Measurements from ENCODE around the gene PDE4D. TPM values are rescaled to one million over a fixed set of nuclear protein-coding genes. Genes with fewer than 3 reads are reported as not detected.

Gene PDE4D
- polyA plus RNA-seq, 6 donors from 2014 or later, result 4.1 to 20.0 (median 12.9) TPM

- no peak overlapping the region for H3K27ac Mint-ChIP-seq
- no peaks in the 10 kb centered on the region for H3K4me1 Mint-ChIP-seq
- ATAC-seq (ENCODE audit: low read depth in 2 of 2), result no peak
- H3K36me3 Mint-ChIP-seq, result no peaks in the 10 kb centered on the region
- DNase-seq, result no peak
- peaks cover 0 to 5% (median 0%) of the 10 kb centered on the region in 3 donors for H3K27me3 Mint-ChIP-seq
- H3K4me3 Mint-ChIP-seq, result no peak overlapping the region
- peaks cover 0 to 2% (median 0%) of the 10 kb centered on the region in 7 donors for H3K9me3 Mint-ChIP-seq
Observed at GRCh38 chr5:59090323-59090722, 803.2 kb downstream of the PDE4D start.

- Mint-ChIP-seq H3K4me1 (no peaks in the 10 kb centered on the region), H3K9me3 (peaks cover 0 to 2% (median 0%) of the 10 kb centered on the region in 7 donors), H3K27me3 (peaks cover 0 to 5% (median 0%) of the 10 kb centered on the region in 3 donors), H3K4me3 (no peak overlapping the region), H3K36me3 (no peaks in the 10 kb centered on the region), H3K27ac (no peak overlapping the region)
- no peak for DNase-seq
- ATAC-seq (ENCODE audit: low read depth in 2 of 2), result no peak
Observed at GRCh38 chr5:59089767-59090166, 803.8 kb downstream of the PDE4D start.

GRCh38 chr5:59088546-59088945 lies 805.0 kb downstream of the PDE4D start:
- H3K27me3 Mint-ChIP-seq, result peaks cover 0 to 5% (median 0%) of the 10 kb centered on the region in 3 donors
- no peaks in the 10 kb centered on the region for H3K36me3 Mint-ChIP-seq
- no peak for DNase-seq
- no peaks in the 10 kb centered on the region for H3K4me1 Mint-ChIP-seq
- H3K9me3 Mint-ChIP-seq, result peaks cover 0 to 2% (median 0%) of the 10 kb centered on the region in 7 donors
- no peak overlapping the region for H3K4me3 Mint-ChIP-seq
- no peak for ATAC-seq (ENCODE audit: low read depth in 2 of 2)
- H3K27ac Mint-ChIP-seq, result no peak overlapping the region

GRCh38 chr5:59086024-59086423 lies 807.5 kb downstream of the PDE4D start:
- ATAC-seq (ENCODE audit: low read depth in 2 of 2), result no peak

GRCh38 chr5:59081693-59082092 lies 811.8 kb downstream of the PDE4D start:
- Mint-ChIP-seq H3K27ac (no peak overlapping the region), H3K4me1 (no peaks in the 10 kb centered on the region), H3K4me3 (no peak overlapping the region)

More at GRCh38 chr5:59086024-59086423, 807.5 kb downstream of the PDE4D start:
- no peak for DNase-seq
- Mint-ChIP-seq H3K4me1 (no peaks in the 10 kb centered on the region), H3K9me3 (peaks cover 0 to 2% (median 0%) of the 10 kb centered on the region in 7 donors), H3K4me3 (no peak overlapping the region), H3K36me3 (no peaks in the 10 kb centered on the region), H3K27ac (peak overlapping the region in 1 of 6 donors; percentile 0), H3K27me3 (peaks cover 0 to 5% (median 0%) of the 10 kb centered on the region in 3 donors)

GRCh38 chr5:59079622-59080620 lies 813.6 kb downstream of the PDE4D start:
- Mint-ChIP-seq H3K4me3 (no peak overlapping the region), H3K36me3 (no peaks in the 10 kb centered on the region), H3K27ac (no peak overlapping the region), H3K9me3 (no peaks in the 10 kb centered on the region), H3K27me3 (no peaks in the 10 kb centered on the region), H3K4me1 (no peaks in the 10 kb centered on the region)
- ATAC-seq (ENCODE audit: low read depth in 2 of 2) (no peak), DNase-seq (no peak)

More at GRCh38 chr5:59081693-59082092, 811.8 kb downstream of the PDE4D start:
- Mint-ChIP-seq H3K36me3 (no peaks in the 10 kb centered on the region), H3K27me3 (no peaks in the 10 kb centered on the region), H3K9me3 (no peaks in the 10 kb centered on the region)
- ATAC-seq (ENCODE audit: low read depth in 2 of 2), result no peak
- no peak for DNase-seq

GRCh38 chr5:59071755-59072549 lies 821.6 kb downstream of the PDE4D start:
- ATAC-seq (ENCODE audit: low read depth in 2 of 2), result no peak
- H3K27ac Mint-ChIP-seq, result peak overlapping the region in 1 of 6 donors; percentile 35
- no peak overlapping the region for H3K4me3 Mint-ChIP-seq

GRCh38 chr5:59069438-59070079 lies 824.0 kb downstream of the PDE4D start:
- ATAC-seq (ENCODE audit: low read depth in 2 of 2), result no peak

More at GRCh38 chr5:59071755-59072549, 821.6 kb downstream of the PDE4D start:
- H3K9me3 Mint-ChIP-seq, result peaks cover 0 to 5% (median 0%) of the 10 kb centered on the region in 7 donors
- H3K27me3 Mint-ChIP-seq, result no peaks in the 10 kb centered on the region
- no peaks in the 10 kb centered on the region for H3K4me1 Mint-ChIP-seq
- H3K36me3 Mint-ChIP-seq, result no peaks in the 10 kb centered on the region
- DNase-seq, result no peak

GRCh38 chr5:59067956-59068656 lies 825.4 kb downstream of the PDE4D start:
- no peaks in the 10 kb centered on the region for H3K4me1 Mint-ChIP-seq
- peaks cover 0 to 6% of the 10 kb centered on the region in 2 donors for H3K36me3 Mint-ChIP-seq
- H3K27ac Mint-ChIP-seq, result no peak overlapping the region
- H3K27me3 Mint-ChIP-seq, result no peaks in the 10 kb centered on the region
- no peak for DNase-seq
- no peak for ATAC-seq (ENCODE audit: low read depth in 2 of 2)
- no peak overlapping the region for H3K4me3 Mint-ChIP-seq
- H3K9me3 Mint-ChIP-seq, result peaks cover 0 to 4% (median 0%) of the 10 kb centered on the region in 7 donors

More at GRCh38 chr5:59069438-59070079, 824.0 kb downstream of the PDE4D start:
- no peak for DNase-seq
- H3K27me3 Mint-ChIP-seq, result no peaks in the 10 kb centered on the region
- H3K36me3 Mint-ChIP-seq, result peaks cover 0 to 6% of the 10 kb centered on the region in 2 donors
- H3K27ac Mint-ChIP-seq, result peak overlapping the region in 1 of 6 donors; percentile 3
- H3K4me1 Mint-ChIP-seq, result no peaks in the 10 kb centered on the region
- H3K4me3 Mint-ChIP-seq, result no peak overlapping the region
- peaks cover 0 to 5% (median 0%) of the 10 kb centered on the region in 7 donors for H3K9me3 Mint-ChIP-seq

GRCh38 chr5:59066367-59067163 lies 827.0 kb downstream of the PDE4D start:
- H3K27me3 Mint-ChIP-seq, result no peaks in the 10 kb centered on the region
- H3K36me3 Mint-ChIP-seq, result peaks cover 0 to 6% of the 10 kb centered on the region in 2 donors
- ATAC-seq (ENCODE audit: low read depth in 2 of 2) (no peak), DNase-seq (no peak)
- H3K4me1 Mint-ChIP-seq, result no peaks in the 10 kb centered on the region
- peaks cover 0 to 4% (median 0%) of the 10 kb centered on the region in 7 donors for H3K9me3 Mint-ChIP-seq
- H3K4me3 Mint-ChIP-seq, result no peak overlapping the region
- no peak overlapping the region for H3K27ac Mint-ChIP-seq

GRCh38 chr5:59065554-59065953 lies 828.0 kb downstream of the PDE4D start:
- no peak for ATAC-seq (ENCODE audit: low read depth in 2 of 2)
- H3K9me3 Mint-ChIP-seq, result peaks cover 0 to 4% (median 0%) of the 10 kb centered on the region in 7 donors
- H3K27ac Mint-ChIP-seq, result no peak overlapping the region
- H3K4me3 Mint-ChIP-seq, result no peak overlapping the region
- no peaks in the 10 kb centered on the region for H3K27me3 Mint-ChIP-seq
- H3K36me3 Mint-ChIP-seq, result peaks cover 0 to 6% of the 10 kb centered on the region in 2 donors
- DNase-seq, result no peak
- no peaks in the 10 kb centered on the region for H3K4me1 Mint-ChIP-seq

GRCh38 chr5:59064293-59064692 lies 829.2 kb downstream of the PDE4D start:
- Mint-ChIP-seq H3K4me3 (no peak overlapping the region), H3K4me1 (no peaks in the 10 kb centered on the region), H3K27me3 (peaks cover 0 to 1% (median 0%) of the 10 kb centered on the region in 3 donors), H3K9me3 (peaks cover 0 to 4% (median 0%) of the 10 kb centered on the region in 7 donors), H3K36me3 (peaks cover 0 to 6% of the 10 kb centered on the region in 2 donors), H3K27ac (no peak overlapping the region)
- ATAC-seq (ENCODE audit: low read depth in 2 of 2) (no peak), DNase-seq (no peak)

All from naive B cell (primary cell).